ENCODE measurements around the gene PRSS57.

Gene PRSS57

GRCh38 chr19:694481-695351, 536 bp downstream of the PRSS57 start:
- Histone ChIP-seq H3K4me2 (ENCODE audit: low read depth, low read length) (no peak overlapping the region), H3K9me2 (replicated peaks; ENCODE audit: insufficient read depth, low read length) (no peaks in the 10 kb centered on the region), H3K27ac (ENCODE audit: low read length) (no peak overlapping the region), H3K4me3 (ENCODE audit: low read length) (no peak overlapping the region), H3K9ac (ENCODE audit: low read length) (no peak overlapping the region), H3K27me3 (replicated peaks; ENCODE audit: insufficient read depth, low read length) (peaks cover 86% of the 10 kb centered on the region), H3F3A (ENCODE audit: insufficient read depth, low read length) (no peaks in the 10 kb centered on the region), H2AFZ (ENCODE audit: low read length) (no peak overlapping the region), H3K79me2 (ENCODE audit: low read length) (no peaks in the 10 kb centered on the region), H4K20me1 (ENCODE audit: insufficient read depth, low read length) (no peaks in the 10 kb centered on the region), H3K36me3 (replicated peaks; ENCODE audit: insufficient read depth, low read length) (no peaks in the 10 kb centered on the region), H3K9me3 (replicated peaks; ENCODE audit: insufficient read depth, low read length) (no peaks in the 10 kb centered on the region), H3K4me1 (ENCODE audit: low read length) (no peaks in the 10 kb centered on the region)
- no peak for DNase-seq
- TF ChIP-seq EZH2 (optimal IDR thresholded peaks at IDR 0.05; ENCODE audit: low read depth, low read length) (no peak), CTCF (IDR thresholded peaks at IDR 0.05; ENCODE audit: low read length) (no peak), EZH2phosphoT487 (IDR thresholded peaks at IDR 0.05; ENCODE audit: low read length) (no peak)

GRCh38 chr19:690203-690602, 5.0 kb downstream of the PRSS57 start:
- Histone ChIP-seq H3K9me3 (replicated peaks; ENCODE audit: insufficient read depth, low read length) (no peaks in the 10 kb centered on the region), H3K9me2 (replicated peaks; ENCODE audit: insufficient read depth, low read length) (no peaks in the 10 kb centered on the region), H3K9ac (ENCODE audit: low read length) (no peak overlapping the region), H3K27me3 (replicated peaks; ENCODE audit: insufficient read depth, low read length) (peaks cover 89% of the 10 kb centered on the region), H3K4me2 (ENCODE audit: low read depth, low read length) (no peak overlapping the region), H3K27ac (ENCODE audit: low read length) (no peak overlapping the region), H3K79me2 (ENCODE audit: low read length) (no peaks in the 10 kb centered on the region), H3K36me3 (replicated peaks; ENCODE audit: insufficient read depth, low read length) (no peaks in the 10 kb centered on the region), H2AFZ (ENCODE audit: low read length) (no peak overlapping the region), H3K4me3 (ENCODE audit: low read length) (no peak overlapping the region), H3K4me1 (ENCODE audit: low read length) (no peaks in the 10 kb centered on the region), H4K20me1 (ENCODE audit: insufficient read depth, low read length) (no peaks in the 10 kb centered on the region), H3F3A (ENCODE audit: insufficient read depth, low read length) (no peaks in the 10 kb centered on the region)
- no peak for TF ChIP-seq EZH2phosphoT487 (IDR thresholded peaks at IDR 0.05; ENCODE audit: low read length)
- TF ChIP-seq CTCF (IDR thresholded peaks at IDR 0.05; ENCODE audit: low read length), result no peak
- no peak for TF ChIP-seq EZH2 (optimal IDR thresholded peaks at IDR 0.05; ENCODE audit: low read depth, low read length)
- DNase-seq, result no peak

GRCh38 chr19:688992-689391, 6.3 kb downstream of the PRSS57 start:
- H3K79me2 ChIP-seq (ENCODE audit: low read length), result no peaks in the 10 kb centered on the region
- no peaks in the 10 kb centered on the region for H3K4me1 ChIP-seq (ENCODE audit: low read length)
- DNase-seq, result no peak
- H3K36me3 ChIP-seq (replicated peaks; ENCODE audit: insufficient read depth, low read length), result no peaks in the 10 kb centered on the region
- no peaks in the 10 kb centered on the region for H3F3A ChIP-seq (ENCODE audit: insufficient read depth, low read length)
- no peaks in the 10 kb centered on the region for H3K9me2 ChIP-seq (replicated peaks; ENCODE audit: insufficient read depth, low read length)
- no peak overlapping the region for H3K9ac ChIP-seq (ENCODE audit: low read length)
- H3K4me3 ChIP-seq (ENCODE audit: low read length), result no peak overlapping the region
- H3K9me3 ChIP-seq (replicated peaks; ENCODE audit: insufficient read depth, low read length), result no peaks in the 10 kb centered on the region
- H3K4me2 ChIP-seq (ENCODE audit: low read depth, low read length), result no peak overlapping the region
- H3K27me3 ChIP-seq (replicated peaks; ENCODE audit: insufficient read depth, low read length), result peaks cover 83% of the 10 kb centered on the region
- H4K20me1 ChIP-seq (ENCODE audit: insufficient read depth, low read length), result no peaks in the 10 kb centered on the region
- no peak overlapping the region for H2AFZ ChIP-seq (ENCODE audit: low read length)
- H3K27ac ChIP-seq (ENCODE audit: low read length), result no peak overlapping the region
- no peak for TF ChIP-seq CTCF (IDR thresholded peaks at IDR 0.05; ENCODE audit: low read length)
